Stimulated activated CD4-positive, alpha-beta T cell treated with anti-CD3 and anti-CD28 coated beads, Interleukin-15, amount 100 ng/mL, for 48 hours (primary cell): Measurements from ENCODE around the gene CHCHD6.

Experiments
- DNase-seq, 2 donors: peaks; one replicate each; pipeline ENCODE4 v3.0.0-alpha.2; 2020; ENCODE audit warnings: low read depth in 2 of 2

Gene CHCHD6

DNA sequence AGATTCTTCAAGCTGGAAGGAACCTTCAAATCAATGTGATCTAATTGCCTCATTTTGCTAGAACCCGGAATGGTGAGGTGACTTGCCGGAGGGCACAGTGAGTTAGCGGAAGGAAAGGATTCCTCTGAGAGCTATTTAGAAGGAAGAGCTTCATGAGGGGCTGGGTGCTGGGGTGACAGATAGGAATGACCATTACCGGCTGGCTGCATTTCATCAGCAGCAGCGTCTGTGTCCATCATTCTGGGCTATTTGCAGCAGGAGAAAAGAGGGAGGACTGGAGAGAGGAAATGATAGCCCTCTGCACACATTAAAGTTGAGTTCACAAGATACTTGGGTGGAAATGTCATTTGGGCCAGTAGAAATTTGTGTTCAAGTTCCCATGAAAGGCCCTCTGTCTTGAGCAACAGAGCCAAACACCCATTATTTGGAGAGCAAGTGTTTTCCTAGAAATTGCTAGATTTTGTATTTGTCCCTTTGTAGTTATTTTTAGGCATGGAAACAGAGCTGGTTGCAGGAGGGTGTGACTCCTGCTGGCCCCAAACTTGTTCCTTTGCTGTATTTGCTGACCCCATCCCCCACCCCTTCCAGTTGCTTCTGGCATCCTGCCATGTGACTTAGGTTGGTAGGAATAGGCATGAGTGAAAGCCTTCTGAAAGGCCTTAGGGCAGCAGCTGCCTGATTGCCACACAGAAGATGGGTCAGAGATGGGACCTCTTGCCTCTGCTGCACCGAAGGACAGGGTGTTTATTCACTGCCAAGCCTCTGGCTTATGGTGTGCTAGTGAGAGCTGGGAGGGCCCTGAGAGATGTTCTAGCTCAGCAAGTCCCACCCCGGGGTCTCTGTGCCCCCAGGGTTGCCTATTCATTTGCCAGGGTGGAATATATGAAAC, 191.4 kb downstream of the CHCHD6 start:
- no peak for DNase-seq

DNA sequence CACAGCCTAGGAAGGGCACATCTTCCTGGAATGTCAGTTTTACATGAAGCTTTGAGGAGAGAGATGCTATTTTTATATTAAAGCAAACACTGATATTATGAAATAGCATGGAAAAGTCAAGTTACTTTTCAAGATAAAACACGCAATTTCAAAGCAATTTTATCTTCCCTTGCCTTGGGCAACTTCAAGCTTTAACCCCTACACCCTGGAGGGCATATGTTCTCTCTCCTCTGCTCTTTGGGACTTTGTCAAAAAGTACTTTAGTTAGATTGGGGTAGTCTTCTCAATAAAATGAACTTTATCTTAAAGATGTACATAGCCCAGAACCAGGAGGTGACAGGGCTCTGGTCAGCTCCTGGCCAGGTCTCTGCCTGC, 192.0 kb downstream of the CHCHD6 start:
- no peak for DNase-seq

DNA sequence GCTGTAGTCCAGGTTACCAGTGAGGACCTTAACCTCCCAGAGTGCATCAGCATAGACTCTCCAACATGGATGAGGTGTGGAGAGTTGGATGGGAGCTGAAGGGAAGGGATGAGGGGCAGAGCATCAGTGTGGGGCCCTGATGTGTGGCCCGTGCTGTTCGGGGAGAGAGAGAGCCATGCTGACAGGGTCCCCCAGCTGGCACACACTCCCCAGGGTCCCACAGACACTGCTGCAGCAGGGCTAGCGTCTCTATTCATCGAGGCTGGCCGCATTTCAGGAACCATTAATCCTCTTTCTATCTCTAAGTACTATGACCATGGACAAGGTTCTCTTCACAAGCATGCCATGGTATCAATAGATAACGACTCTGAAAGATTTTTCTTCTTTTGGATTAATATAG, 192.9 kb downstream of the CHCHD6 start:
- no peak for DNase-seq

DNA sequence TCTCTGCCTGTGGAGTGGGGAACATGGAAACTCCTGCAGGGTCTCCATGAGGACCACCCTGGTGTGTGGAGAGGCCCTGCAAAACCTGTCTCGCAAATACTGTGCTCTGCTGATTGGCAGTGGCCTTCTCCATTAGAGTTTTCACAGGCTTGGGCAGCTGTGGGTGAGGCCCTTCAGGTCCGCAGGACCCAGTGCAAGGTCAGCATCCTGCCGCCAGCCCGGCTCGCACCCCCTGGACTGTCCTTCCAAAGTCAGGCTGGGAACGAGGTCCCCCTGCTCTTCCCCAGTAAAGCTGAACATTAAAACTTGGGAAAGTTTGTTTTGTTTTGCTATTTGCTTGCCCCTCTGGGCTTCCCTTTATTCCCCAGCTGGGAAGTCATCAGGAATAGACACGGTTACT, 193.9 kb downstream of the CHCHD6 start:
- no peak for DNase-seq

DNA sequence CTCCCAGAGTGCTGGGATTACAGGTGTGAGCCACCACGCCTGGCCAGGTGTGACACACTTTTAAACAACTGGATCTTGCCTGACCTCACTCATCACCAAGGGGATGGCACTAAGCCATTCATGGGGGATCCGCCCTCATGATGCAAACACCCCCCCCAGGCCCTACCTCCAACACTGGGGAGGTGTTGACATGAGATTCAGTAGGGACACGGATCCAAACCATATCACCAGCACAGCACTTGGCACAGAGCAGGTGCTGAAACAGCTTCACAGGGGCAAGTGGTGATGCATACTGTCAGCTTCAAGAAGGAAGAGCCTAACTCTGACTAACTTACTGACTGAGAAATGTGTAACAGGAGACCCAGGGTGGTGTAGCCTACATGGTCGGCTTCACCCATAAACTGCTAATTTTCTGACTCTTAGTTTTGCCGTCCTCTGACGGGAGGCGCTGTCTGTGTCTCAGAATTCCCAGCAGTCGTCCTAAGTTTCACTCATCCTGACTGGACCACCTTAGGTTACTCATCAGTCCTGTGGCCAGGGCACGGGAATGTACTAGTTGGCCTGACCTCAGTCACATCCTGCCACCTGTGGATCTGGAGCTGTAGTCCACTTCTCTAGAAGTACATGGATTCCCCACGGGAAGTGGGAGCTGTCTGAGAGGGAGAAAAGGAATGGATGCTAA, 197.0 kb downstream of the CHCHD6 start:
- DNase-seq: no peak

DNA sequence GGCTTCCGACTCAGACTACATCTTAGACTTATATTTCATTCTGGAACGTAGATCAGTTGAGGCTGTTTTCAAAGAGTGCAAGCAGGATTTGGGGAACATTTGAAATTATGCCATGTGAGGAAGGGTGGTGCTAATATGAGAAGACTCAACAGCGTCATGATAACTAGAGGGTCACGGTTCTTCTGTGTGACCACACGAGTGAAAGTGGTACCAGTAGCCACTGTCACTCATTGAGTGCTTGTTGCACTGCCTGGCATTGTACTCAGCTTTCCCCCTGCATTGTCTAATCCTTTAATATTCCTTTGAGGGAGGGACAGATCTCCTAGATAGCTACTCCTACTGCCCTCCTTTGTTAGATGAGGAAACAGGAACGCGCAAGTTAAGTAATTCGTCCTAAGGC, 197.6 kb downstream of the CHCHD6 start:
- DNase-seq: no peak

DNA sequence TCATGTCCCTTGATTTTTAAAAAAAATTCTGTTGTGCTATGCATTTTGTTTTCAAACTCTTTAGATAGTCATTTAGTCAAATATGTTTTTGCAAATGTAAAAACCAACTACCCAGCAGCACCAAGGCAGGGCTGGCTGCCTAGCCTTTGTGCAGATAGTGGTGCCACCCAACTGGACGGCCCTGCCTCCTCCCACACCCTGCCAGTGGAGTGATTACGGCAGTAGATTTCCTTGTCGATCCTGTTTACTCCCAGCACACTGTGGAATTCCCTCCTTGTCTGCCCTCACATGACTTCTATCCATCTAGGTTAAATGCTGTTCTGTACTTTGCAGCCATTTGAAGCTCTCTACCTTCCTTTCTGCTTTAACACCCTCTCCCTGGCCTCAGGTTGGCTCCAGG, 199.5 kb downstream of the CHCHD6 start:
- no peak for DNase-seq

DNA sequence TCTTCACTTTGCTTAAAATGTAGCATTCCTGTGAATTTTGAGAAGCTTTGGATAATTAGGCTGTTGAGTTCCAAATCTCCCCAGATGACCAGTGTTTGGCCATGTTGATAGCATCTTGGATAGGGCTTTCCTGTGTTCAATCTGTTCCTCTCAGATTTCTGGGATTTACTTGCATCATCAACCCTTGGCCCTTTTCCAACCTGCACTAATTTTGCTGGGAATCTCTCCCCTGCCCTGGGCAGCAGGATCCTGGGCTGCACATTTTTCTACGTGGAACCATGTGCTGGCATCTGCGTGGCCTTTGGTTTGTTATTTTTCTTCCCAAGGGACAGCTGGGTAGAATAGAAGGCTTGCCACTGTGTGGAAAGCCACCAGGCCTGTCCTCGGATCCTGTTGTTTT, 203.5 kb downstream of the CHCHD6 start:
- DNase-seq: no peak

DNA sequence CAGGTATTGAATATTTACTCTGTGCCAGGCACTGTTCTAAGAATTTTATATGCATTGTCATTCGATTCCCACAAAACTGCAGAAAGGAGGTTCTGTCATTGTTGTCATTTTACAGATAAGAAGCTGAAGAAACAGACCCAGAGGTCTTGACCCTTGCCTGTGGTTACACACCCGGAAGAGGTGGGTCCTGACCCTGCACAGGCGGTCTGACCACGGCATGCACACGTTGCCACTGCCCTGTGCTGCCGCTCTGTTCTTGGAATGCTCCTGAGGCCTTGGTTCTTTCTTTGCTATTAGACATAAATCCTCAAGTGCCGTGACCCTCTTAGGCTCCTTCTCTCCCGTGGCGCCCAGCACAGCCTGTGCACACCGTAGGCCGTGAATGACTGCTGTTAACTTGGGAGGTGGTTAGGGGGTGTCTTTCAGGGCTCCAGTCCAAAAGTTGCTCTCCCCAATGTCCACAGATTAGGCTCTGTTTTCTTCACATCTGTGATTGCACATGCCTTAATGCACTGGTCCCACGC, 204.8 kb downstream of the CHCHD6 start:
- DNase-seq: no peak

DNA sequence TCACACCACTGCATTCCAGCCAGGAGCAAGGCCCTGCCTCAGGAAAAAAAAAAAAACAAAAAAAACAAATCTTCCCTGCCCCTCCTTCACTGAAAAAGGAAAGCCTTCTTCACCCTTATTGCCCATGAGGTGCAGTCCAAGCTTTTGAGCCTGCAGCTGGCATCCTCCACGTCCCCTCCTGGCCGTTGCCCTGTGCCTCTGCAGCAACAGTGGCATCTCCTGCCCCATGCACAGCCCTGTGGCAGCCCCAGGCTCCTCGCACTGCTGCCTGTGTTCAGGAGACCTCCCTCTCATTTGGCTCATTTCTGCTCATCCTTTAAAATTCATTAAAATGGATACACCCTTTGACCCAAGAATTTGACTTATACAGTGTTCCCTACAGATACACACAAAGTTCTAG, 206.2 kb downstream of the CHCHD6 start:
- no peak for DNase-seq

DNA sequence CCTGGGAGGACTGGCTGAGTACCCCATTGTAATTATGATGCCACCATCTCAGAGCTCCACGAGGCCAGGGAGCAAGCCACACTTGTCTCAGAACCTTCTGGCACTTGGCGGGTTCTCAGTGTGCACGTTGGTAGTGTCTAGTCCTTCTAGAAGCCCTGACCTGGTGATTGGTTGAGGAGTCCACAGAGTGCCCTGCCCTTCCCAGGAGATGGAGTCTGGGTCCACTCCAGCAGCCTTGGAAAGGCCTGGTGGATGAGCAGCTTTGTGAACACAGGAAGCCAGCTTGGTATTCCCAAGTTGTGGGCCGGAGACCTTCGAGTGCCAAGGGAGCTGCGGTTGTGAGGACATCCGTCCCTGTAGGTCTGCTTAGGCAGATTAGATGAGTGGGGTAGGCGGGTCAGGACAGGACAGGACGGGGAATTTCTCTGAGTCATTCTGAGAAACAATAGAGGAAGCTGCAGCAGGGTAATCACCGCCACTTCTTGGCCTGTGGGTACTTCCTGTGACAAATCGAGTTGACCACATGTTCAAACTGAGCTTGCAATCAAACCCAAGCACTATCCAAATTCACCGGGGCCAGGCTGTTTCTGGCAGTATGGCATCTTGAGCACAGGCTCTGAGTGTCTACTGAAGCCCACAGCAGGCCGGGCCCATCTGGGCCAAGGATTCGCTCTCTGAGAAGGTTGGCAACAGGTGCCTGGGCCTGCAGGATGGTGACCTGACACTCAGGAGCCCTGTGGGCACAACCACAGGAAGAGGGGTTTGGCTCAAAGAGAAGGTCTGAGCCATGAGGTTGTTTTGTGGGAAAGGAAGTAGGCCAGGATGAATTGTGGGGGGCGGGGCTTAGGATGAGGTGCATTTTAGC, 207.4 kb downstream of the CHCHD6 start:
- peak; percentile 51 to 60 for DNase-seq

DNA sequence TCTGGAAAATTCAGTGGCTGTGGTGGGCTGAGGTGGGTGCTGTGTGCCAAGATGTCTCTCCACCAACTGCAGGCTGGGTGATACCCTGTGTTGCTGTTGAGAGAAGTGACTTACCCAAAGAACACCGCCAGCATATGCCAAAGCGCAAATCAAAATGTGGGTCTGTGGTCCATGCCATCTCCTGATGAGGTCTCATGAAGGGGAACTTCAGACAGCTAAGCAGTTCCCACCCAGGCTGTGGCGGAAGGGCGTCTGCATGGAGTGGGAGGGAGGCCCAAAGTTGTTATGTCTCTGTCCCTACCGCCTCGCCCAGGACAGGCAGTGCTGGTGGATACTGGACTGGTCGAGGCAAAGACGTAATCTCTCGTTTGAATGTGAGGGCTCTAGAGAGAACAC, 208.0 kb downstream of the CHCHD6 start:
- no peak for DNase-seq

DNA sequence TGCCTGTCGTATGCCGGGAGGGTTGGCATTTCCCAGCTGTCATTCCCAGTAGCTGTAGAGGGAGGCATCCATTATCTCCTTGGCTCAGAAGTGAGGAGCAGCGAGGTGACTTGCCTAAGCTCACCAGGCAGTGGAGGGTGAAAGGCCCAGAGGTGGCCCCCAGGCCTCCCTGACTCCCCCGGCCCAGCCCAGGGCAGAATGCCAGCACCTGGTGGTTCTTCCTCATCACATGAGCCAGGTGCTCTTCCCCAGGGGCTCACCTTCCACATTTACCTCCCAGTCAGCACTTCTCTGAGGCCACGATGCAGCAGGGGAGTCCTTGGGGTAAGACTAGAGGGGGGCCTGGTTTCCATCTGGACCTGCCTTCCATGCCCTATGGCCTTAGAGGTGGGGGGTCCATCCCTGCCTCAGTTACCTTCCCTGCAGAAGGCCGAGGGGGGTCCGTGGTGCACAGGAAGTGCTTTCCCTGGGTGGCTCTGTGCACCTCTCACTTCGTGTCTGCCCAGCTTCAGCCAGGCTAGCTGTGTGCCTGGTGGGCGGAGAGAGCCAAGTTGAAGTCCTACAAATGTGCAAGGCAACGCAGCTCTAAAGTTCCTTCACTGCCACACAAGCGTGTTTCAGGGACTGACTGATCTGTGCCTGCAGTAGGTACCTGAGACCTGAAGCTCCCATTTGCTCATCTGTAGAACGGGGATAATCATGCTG, 208.6 kb downstream of the CHCHD6 start:
- no peak for DNase-seq

DNA sequence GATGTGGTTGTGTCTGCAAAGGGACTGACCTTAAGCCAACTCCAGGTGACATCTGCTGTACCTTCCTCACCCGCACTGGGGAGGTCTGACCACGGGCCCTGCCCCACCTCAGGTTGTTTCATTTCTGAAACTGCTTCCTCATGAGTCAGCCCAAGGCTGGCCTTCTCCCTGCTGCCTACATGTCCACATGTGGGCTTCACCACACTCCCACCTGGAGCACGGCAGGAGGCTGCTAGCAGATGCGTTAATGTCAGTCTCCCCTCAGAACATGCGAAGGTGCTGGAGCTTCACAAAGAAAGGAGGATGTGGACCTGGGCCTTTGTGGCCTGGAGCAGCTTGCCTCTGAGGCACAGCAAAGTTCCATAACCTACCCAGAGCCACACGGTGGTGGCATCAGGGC, 209.5 kb downstream of the CHCHD6 start:
- no peak for DNase-seq

DNA sequence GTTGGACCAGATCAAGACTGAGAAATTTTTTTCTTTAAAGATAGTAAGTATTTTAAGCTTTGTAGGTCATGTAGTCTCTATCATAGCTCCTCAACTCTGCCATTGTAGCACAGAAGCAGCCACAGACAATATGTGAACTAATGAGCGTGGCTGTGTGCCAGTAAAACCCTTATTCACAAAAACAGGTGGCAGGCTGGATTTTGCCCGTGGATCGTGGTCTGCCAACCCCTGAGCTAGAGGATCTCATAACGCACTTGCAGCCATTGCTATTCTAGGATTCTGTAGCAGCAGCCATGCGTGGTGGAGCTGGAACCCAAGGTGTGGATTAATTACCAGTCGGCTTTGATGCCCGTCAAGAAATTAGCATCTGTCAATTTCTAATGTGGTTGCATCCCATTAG, 210.2 kb downstream of the CHCHD6 start:
- no peak for DNase-seq

DNA sequence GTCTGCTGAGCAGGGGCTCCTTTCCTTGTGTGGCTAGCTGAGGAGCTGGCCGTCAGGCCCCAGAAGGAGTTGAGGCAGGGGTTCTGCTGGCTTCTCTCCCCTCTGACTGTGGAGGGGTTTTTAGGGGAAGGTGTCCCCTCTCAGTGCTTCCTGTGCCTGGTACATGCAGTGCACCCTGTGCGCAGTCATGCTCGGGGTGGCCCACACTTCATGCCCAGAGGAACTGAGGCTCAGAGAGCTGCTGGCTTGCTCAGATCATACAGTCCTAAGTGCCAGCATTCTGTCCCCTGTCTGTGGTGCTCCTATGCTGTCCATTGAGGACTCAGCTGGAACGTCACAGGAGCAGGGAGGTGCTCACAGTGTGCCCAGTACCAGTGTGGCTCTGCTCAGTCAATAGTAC, 211.0 kb downstream of the CHCHD6 start:
- DNase-seq: no peak

DNA sequence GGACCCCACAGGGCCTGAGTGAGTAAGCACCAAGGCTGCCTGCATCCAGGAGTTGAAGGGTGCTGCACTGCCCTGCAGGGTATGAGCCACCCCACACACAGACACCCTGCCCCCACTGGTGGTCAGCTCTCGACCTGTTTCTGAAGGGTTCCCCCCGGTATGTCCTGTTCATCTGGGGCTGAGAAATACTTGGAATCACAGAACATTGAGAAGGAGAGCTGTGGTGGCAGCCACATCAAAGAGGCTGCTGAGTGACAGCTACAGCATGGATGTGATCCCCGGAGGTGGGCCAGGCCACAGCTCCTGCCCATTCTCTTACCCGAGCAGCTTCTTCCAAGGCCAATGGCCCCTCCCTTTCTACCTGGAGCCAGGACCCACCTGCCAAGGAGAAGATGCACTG, 212.5 kb downstream of the CHCHD6 start:
- no peak for DNase-seq

DNA sequence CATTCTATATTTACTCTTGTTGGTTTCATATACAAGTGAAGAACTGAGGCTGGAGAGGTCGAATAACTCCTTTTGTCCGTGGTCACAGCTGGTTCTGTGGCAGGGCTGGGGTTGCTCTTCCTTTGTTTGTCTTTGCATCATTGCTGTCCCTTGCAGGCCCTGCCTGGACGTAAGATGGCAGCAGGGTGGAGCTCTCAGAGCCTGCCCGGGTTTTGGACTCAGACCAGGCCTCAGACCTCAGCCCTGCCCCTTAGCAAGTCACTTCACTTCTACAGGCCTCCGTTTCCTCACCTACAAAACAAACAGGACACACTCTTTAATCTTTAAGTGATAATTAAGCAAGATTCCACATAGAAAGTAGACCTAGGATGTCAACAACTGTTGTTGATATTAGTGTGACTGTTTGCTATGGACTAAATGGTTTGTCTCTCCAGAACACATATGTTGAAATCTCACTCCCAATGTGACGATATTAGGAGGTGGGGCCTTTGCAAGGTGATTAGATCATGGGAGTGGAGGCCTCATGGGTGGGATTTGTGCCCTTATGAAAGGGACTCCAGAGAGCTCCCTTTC, 213.3 kb downstream of the CHCHD6 start:
- DNase-seq: no peak

DNA sequence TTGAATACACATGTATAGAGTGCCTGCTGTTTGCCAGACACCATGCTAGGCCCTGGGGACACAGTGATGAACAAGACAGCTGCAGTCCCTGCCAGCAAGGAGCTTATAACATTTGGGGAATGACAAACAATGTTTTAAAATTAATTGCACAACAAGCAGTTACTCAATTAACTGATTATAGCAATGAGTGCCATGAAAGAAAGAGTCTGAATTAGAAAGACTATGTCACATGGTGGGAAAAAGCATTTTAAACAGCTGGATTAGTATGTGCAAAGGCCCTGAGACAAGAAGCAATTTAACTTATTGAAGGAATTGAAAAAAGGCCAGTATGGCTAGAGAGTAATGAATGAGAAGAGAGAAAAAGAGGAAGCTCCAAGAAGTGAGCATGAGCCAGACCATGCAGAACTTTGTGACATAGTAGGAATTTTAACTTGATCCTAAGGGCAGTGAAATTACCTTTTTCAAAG, 214.3 kb downstream of the CHCHD6 start:
- no peak for DNase-seq

DNA sequence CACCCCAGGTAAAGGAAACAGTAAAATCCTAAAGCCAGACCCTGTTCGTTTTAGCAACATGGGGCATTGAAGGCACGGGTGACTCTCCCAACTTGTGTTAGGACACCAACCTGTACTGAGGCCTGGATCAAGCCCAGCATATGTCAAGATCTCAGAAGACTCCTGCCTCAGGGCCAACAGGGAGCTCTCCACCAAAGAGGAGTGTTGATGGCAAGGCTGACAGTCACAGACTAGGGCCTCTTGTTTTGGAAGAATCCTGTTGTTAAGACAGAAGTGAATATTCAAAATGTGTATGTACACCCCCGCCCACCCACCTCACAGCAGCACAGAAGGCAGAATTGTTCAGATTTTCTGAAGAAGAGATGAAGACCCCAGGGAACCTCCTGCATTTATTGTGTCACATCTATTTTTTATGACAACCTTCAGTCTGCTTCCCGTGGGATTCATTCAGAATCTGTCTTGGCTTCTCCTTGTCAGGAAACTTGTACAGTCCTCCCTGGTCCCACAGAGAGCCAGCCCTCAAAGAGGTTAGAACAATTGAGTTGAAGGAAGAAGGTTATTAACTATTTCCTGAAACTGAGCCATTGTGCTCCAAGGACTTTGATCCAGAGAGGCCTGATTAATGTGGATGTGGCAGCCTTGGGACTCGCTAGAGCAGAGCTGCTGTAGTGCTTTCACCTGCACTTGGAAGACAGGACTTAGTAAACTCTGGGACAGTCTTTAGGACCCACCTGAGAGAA, 217.2 kb downstream of the CHCHD6 start:
- no peak for DNase-seq
